ENCODE results near the gene INF2. TPM values are rescaled to one million over a fixed set of nuclear protein-coding genes. Genes with fewer than 3 reads are reported as not detected.

Gene INF2
- total RNA-seq, 4 donors from 2014 or later = 187 to 510 (median 205) TPM

DNA sequence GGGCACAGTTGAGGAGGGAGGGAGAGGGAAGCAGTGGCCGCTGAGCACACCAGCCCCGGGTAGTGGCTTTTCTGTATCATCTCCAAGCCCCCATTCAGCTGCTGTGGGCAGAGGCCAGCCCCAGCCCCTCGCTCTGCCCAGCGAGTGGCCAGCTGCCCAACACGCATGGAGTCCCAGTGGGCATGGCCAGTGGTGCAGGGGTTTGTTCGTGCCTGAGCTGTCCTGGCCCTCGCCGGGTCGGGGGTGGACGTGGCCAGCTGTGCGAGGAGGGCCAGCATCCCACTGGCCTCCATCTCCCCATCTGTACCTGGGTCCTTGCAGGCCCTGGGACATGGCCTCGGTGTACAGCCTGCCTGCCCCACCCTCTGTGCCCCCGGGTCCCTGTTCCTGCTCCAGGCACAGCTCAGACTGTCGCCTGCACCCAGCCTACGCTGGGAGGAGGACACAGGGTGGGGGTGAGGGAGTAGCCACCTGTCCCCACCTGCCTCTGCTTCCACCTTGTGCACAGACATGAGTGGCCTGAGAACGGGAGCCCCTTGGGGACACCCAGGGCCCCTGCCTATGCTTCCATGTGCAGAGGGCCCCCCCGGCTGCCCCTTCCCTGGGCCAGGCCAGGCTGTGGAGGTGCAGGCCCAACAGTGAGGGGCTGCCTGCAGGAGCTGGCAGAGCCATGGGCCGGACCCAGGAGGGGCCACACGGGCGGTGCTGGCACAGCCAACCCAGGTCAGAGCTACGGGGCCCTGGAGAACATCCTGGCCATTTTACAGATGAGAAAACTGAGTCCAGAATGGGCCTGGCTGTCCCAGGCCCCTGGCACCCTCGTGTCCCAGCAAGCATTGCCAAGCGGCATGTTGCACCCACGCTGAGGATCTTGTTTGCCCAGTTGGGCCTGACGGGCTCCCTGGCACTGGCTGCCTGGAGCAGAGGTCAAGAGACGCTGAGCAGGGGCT lies 4.3 kb downstream of the INF2 start:
- intact Hi-C loops (cut with DNase I; ENCODE audit: low total_unique reads) = no loop called here
- Histone ChIP-seq H3K9me3 (no peaks in the 10 kb centered on the region), H3K4me3 (no peak overlapping the region), H3K36me3 (no peaks in the 10 kb centered on the region), H3K27me3 (no peaks in the 10 kb centered on the region), H3K4me1 (peaks cover 56 to 89% (median 74%) of the 10 kb centered on the region in 4 donors), H3K27ac (peak overlapping the region in 3 of 4 donors; percentile 44 to 60 (median 50))
- no peak for DNase-seq
- TF ChIP-seq POLR2A (IDR thresholded peaks at IDR 0.05) (no peak), POLR2AphosphoS5 (IDR thresholded peaks at IDR 0.05) (no peak), EP300 (IDR thresholded peaks at IDR 0.05; ENCODE audit: low read depth) (no peak)
- TF ChIP-seq, protein P1, sequence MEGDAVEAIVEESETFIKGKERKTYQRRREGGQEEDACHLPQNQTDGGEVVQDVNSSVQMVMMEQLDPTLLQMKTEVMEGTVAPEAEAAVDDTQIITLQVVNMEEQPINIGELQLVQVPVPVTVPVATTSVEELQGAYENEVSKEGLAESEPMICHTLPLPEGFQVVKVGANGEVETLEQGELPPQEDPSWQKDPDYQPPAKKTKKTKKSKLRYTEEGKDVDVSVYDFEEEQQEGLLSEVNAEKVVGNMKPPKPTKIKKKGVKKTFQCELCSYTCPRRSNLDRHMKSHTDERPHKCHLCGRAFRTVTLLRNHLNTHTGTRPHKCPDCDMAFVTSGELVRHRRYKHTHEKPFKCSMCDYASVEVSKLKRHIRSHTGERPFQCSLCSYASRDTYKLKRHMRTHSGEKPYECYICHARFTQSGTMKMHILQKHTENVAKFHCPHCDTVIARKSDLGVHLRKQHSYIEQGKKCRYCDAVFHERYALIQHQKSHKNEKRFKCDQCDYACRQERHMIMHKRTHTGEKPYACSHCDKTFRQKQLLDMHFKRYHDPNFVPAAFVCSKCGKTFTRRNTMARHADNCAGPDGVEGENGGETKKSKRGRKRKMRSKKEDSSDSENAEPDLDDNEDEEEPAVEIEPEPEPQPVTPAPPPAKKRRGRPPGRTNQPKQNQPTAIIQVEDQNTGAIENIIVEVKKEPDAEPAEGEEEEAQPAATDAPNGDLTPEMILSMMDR (IDR thresholded peaks at IDR 0.05) = no peak
- 78% methylated on average over 14 of the region's 26 CpGs; no CpG with 5 or more reads in 1 of the 2 donors for WGBS, 2 donors (ENCODE audit: low coverage in 1 of 2)
- in situ Hi-C loops (cut with MboI; ENCODE audit: low pct_ligation_motif_present in 1 of 4, low pct_unique_long_range_greater_than_20kb in 1 of 4, low sequenced_read_pairs in 3 of 4) = no loop called here

DNA sequence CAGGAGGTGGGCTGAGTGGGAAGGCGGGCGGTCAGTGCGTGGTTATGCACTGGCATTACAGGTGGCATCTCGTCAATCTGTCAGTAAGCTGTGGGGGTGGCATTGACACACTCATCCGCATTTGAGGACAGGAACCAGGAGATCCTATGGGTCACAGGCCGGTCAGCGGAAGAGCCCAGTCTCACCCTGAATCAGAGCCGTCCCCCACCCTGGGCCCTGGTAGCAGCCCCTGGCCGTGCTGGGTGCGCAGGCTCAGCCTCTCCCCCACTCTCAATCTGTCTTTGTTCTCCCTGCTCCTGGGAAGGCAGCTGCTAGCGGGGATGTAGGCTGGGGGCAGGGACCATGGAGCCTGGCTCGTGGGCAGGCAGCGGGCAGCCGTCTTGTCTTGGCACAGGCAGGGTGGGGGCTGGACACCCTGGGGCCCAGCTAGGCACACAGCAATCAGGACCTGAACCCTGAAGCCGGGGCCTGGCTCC lies 5.1 kb downstream of the INF2 start:
- Histone ChIP-seq H3K4me3 (no peak overlapping the region), H3K36me3 (no peaks in the 10 kb centered on the region), H3K27me3 (no peaks in the 10 kb centered on the region), H3K27ac (peak overlapping the region; percentile 44 to 60 (median 47)), H3K4me1 (peaks cover 53 to 91% (median 70%) of the 10 kb centered on the region in 4 donors), H3K9me3 (no peaks in the 10 kb centered on the region)
- intact Hi-C loops (cut with DNase I; ENCODE audit: low total_unique reads) = no loop called here
- TF ChIP-seq, protein P1 (IDR thresholded peaks at IDR 0.05) = no peak
- no peak for TF ChIP-seq EP300 (IDR thresholded peaks at IDR 0.05; ENCODE audit: low read depth)
- no peak for TF ChIP-seq POLR2AphosphoS5 (IDR thresholded peaks at IDR 0.05)
- no peak for TF ChIP-seq POLR2A (IDR thresholded peaks at IDR 0.05)
- WGBS, 2 donors (ENCODE audit: low coverage in 1 of 2) = 87% methylated on average over 15 of the region's 15 CpGs; no CpG with 5 or more reads in 1 of the 2 donors
- in situ Hi-C loops (cut with MboI; ENCODE audit: low pct_ligation_motif_present in 1 of 4, low pct_unique_long_range_greater_than_20kb in 1 of 4, low sequenced_read_pairs in 3 of 4) = no loop called here
- DNase-seq = no peak

DNA sequence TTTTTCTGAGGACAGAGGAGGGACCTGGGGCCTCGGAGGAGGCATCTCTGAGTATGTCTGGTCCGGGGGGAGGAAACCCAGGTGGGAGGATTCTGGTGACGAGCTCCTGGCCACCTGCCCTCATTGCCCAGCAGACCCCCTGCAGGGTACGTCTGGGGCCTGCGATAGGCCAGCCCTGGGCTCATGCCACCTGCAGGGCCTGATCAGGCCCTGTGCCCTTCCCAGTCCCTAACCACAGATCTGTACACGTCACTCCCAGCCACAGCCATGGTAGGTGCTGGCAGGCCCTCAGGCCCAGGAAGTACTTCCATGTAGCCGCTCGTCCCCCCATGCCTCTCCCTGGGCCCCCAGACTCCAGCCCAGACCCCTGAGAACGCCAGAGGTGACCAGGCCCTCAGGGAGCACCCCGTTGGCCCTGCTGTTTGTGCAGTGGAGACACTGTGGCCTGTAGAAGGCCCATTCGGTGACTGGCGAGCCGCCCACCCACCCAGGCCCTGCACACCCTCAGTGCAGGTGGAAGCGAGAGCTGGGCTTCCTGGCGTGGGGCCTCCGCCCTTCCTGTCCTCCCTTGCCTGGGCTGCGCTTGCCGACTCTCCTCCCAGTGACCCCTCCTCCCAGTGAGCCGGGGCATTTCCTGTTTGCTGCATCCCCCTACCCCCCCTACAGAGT lies 5.7 kb downstream of the INF2 start:
- TF ChIP-seq POLR2A (IDR thresholded peaks at IDR 0.05) (no peak), POLR2AphosphoS5 (IDR thresholded peaks at IDR 0.05) (no peak), EP300 (IDR thresholded peaks at IDR 0.05; ENCODE audit: low read depth) (no peak)
- TF ChIP-seq, protein P1 (IDR thresholded peaks at IDR 0.05) = no peak
- H3K36me3 ChIP-seq = no peaks in the 10 kb centered on the region
- in situ Hi-C loops (cut with MboI; ENCODE audit: low pct_ligation_motif_present in 1 of 4, low pct_unique_long_range_greater_than_20kb in 1 of 4, low sequenced_read_pairs in 3 of 4) = no loop called here
- no peaks in the 10 kb centered on the region for H3K9me3 ChIP-seq
- intact Hi-C loops (cut with DNase I; ENCODE audit: low total_unique reads) = no loop called here
- H3K4me3 ChIP-seq = no peak overlapping the region
- peak overlapping the region; percentile 44 to 60 (median 47) for H3K27ac ChIP-seq
- peaks cover 53 to 95% (median 70%) of the 10 kb centered on the region in 4 donors for H3K4me1 ChIP-seq
- WGBS, 2 donors (ENCODE audit: low coverage in 1 of 2) = 62% methylated on average over 17 of the region's 19 CpGs; no CpG with 5 or more reads in 1 of the 2 donors
- peak; percentile 33 for DNase-seq
- no peaks in the 10 kb centered on the region for H3K27me3 ChIP-seq

DNA sequence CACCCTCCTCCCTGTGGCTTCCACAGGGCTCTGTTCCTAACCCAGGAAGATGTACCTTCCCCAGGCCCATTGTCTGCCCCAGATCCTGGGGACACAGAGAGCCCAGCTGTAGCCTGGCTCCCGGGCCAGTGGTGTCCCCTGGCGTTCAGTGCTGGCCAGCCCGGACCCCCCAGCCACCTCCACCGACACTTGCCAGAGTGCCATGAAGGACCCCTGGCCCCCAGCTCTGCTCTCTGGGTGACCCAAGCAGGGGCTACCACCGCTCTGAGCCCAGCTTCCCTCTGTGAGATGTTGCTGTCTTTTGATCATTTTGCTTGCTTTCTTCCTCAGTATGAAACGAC lies 6.2 kb downstream of the INF2 start:
- TF ChIP-seq POLR2AphosphoS5 (IDR thresholded peaks at IDR 0.05) = no peak
- no peak for TF ChIP-seq POLR2A (IDR thresholded peaks at IDR 0.05)
- TF ChIP-seq, protein P1 (IDR thresholded peaks at IDR 0.05) = no peak
- TF ChIP-seq EP300 (IDR thresholded peaks at IDR 0.05; ENCODE audit: low read depth) = no peak
- Histone ChIP-seq H3K9me3 (no peaks in the 10 kb centered on the region), H3K4me1 (peaks cover 53 to 90% (median 66%) of the 10 kb centered on the region in 4 donors), H3K36me3 (no peaks in the 10 kb centered on the region), H3K27ac (peak overlapping the region; percentile 44 to 60 (median 47)), H3K27me3 (no peaks in the 10 kb centered on the region), H3K4me3 (no peak overlapping the region)
- intact Hi-C loops (cut with DNase I; ENCODE audit: low total_unique reads) = no loop called here
- no peak for DNase-seq
- in situ Hi-C loops (cut with MboI; ENCODE audit: low pct_ligation_motif_present in 1 of 4, low pct_unique_long_range_greater_than_20kb in 1 of 4, low sequenced_read_pairs in 3 of 4) = no loop called here
- 70% methylated on average over 6 of the region's 6 CpGs; no CpG with 5 or more reads in 1 of the 2 donors for WGBS, 2 donors (ENCODE audit: low coverage in 1 of 2)

Measured in transverse colon (tissue), 4 donors.